Putamen (tissue), 1 donor: ENCODE data around the gene STK31.
"Not testable (repeated sequence)": the region's sequence is repeated elsewhere in the genome, so short reads cannot be mapped to it uniquely, and the experiment has no call there.

Source experiments
- DNase-seq: peaks from one replicate; pipeline ENCODE4 v3.0.0-alpha.2; 2016; ENCODE audit warnings: low spot score

STK31 gene

DNA sequence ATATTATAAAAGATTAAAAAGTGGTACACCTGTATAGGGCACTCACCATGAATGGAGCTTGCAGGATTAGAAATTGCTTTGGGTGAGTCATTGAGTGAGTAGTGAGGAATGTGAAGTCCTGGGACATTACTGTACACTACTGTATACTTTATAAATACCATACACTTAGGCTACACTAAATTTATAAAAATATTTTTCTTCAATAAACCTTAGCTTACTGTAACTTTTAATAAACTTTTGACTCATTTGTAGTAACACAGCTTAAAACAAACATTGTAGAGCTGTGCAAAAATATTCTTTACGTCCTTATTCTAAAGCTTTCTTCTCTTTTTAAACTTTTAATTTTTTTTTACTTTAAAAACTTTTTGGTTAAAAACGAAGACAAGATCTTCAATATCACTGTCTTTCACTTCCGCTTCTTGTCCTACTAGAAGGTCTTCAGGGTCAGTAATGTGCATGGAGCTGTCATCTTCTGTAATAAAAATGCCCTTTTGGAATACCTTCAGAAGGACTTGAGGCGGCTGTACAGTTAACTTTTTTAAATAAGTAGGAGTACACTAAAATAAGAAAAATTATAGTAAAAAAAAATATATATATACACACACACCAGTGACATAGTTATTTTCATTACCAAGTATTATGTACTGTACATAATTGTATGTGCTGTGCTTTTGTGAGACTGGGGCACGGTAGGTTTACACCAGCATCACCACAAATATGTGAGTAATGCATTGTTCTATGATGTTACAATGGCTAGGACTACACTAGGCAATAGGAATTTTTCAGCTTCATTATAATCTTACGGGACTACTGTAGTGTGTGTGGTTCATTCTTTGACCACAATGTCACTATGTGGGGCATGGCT lies 3.5 kb downstream of the STK31 start:
- DNase-seq = no peak

DNA sequence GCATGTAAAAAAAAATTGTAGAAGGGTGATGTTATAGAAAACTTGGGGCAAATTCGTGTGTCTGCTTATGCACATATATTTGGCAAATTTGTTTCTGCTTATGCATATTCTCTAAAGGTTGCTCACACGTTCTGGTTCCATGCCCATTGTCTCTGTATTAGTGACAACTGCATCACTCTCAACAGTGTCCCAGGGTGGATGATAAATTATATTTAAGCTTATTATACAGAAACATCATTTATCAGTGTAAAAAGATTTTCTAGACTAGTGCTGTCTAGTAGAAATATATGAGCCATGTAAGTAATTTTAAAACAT lies 4.1 kb downstream of the STK31 start:
- no peak for DNase-seq

DNA sequence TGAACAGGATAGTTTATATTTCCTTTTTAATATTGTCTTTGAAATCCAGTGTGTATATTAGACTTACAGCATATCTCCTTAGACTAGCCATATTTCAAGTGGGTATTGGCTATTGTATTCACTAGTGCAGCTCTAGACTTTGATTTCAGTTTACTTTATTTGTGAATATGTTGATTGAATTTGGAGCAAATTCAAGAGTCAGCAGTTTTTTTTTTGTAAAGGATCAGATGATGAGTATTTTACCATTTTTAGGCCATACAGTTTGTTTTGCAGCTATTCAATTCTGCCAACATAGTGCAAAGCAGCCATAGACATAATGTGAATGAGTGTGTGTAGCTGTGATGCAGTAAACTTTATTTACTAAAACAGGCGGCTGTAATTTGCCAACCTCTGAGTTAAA lies 4.6 kb downstream of the STK31 start:
- no peak for DNase-seq

DNA sequence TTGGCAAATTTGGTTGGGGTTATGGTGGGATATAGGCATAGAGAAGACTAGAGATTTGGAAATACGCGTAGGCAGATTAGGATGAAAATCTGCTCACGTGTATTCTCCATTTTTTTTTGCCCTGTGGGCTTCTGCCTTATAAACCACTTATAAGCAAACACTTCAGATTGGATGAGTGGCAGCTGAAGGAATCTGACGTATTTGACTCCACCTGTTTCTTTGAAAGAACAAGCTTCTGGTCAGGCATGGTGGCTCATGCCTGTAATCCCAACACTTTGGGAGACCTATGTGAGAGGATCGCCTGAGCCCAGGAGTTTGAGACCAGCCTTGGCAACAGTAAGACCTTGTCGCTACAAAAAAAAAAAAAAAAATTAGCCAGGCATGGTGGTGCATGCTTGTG lies 5.1 kb downstream of the STK31 start:
- no peak for DNase-seq

DNA sequence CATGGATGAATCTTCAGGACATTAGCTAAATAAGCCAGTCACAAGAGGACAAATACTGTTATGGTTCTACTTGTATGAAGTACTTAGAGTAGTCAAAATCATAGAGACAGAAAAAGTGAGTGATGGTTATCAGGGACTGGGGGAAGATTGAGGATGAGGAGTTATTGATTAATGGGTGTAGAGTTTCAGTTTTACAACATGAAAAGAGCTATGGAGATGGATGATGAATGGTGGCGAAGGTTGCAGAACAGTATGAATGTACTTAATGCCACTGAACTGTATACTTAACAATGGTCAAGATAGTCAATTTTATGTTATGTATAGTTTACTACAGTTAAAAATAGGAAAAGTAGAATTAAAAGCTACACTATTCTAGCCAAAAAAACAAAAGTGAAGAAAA lies 7.8 kb downstream of the STK31 start:
- no peak for DNase-seq

DNA sequence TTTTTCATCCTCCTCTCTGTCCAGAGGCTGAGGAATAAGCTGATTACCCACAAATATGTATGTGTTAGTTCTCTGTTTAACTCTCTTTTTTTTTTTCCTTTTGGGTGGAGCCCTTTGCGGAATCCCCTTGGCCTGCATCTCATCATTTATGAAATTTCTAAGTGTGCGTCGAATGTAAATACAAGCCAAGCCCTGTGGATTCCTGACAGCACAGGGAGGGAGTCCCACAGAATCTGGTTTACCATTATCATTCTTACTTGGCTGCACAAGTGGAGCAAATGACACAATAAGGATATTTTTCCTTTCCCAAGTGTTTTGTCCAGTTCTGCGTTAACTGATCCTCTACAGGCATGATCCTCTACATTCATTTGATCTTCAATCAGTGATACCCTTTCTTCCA lies 11.4 kb downstream of the STK31 start:
- no peak for DNase-seq

DNA sequence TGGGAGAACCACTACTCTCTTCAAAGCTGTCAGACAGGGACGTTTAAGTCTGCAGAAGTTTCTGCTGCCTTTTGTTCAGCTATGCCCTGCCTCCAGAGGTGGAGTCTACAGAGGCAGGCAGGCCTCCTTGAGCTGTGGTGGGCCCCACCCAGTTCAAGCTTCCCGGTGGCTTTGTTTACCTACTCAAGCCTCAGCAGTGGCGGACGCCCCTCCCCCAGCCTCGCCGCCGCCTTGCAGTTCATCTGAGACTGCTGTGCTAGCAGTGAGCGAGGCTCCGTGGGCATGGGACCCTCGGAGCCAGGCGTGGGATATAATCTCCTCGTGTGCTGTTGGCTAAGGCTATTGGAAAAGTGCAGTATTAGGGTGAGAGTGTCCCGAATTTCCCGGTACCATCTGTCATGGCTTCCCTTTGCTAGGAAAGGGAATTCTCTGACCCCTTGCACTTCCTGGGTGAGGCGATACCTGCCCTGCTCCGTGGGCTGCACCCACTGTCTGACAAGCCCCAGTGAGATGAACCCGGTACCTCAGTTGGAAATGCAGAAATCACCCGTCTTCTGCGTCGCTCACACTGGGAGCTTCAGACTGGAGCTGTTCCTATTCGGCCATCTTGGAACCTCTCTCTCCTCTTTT lies 12.7 kb downstream of the STK31 start:
- not testable (repeated sequence) for DNase-seq

DNA sequence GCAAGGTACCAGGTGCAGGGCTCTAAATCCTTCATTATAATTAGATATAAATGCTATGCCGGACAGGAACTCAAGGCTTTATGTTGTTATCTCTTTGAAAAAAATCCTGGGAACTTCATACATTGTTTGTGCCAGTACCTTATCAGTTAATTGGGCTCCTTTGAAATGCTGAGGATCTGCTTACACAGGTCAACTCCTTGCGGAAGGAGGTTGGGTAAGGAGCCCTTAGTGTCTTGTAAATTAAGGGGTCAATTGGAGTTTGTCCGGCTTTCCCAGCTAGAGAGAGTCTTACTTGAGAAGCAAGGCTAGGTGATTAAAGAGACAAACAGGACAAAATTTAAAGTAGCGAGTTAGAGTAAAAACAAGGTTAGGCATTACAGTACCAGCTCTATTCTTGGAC lies 14.1 kb downstream of the STK31 start:
- not testable (repeated sequence) for DNase-seq

DNA sequence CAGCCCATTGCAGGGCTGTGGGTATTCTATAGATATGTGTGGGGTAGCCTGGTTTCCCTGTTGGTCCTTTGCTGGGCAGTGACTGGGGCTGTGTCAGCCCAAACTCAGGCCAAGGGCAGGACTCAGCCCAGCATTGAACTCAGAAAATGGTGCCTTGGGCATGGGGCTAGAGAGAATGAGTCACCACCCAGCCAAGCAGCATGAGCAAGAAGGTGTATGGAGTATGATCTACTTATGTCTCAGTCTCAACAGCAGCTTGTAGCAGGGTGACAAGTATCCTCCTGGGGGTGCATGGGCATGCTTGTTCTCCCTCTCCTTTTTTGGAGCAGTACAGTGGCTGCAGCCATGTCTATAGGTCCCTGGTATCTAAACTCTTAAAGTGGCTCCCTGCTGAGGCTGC lies 32.0 kb downstream of the STK31 start:
- DNase-seq = no peak

DNA sequence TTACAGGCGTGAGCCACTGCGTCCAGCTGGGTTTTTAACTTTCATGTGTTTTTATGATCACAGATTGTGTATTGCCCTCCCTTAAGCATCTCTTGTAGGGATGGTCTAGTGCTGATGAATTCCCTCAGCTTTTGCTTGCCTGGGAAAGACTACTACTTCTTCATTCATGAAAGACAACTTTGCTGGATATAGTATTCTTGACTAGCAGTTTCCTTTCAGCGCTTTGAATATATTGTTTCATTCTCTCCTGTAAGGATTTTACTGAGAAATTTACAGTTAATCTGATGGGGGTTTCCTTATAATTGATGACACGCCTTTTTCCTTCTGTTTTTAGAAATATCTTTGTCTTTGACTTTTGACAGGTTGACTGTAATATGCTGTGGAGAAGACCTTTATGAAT lies 33.2 kb downstream of the STK31 start:
- no peak for DNase-seq

DNA sequence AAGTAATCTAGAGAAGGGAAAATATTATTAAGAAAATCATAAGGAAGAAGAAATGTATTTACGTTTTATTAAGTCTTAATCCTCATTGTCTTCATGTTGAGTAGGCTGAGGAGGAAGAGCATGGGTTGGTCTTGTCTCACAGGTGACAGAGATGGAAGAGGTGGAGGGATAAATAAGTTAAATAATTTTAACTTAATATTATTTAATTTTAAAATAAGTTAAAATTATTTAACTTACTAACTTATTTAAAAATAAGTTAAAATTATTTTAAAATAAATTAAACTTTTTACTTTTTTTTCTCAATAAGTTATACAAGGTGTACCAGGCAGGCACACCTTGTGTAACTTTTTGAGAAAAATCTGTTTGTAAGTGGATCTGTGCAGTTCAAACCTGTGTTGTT lies 36.6 kb downstream of the STK31 start:
- no peak for DNase-seq

DNA sequence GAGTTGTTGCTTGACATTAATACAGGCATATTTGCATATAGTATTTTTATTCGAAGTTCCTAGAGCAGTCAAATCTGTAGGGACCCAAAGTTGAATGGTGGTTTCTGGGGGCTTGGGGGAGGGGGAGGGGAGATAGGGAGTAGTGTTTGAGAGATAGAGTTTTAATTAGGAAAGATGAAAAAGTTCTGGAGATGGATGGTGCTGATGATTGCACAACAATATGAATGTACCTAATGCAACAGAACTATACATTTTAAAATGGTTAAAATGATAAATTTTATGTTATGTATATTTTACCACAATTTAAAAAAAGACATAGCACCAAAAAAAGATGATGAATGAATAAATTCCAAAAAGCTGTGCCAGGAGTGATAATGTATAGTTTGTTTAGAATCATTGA lies 41.8 kb downstream of the STK31 start:
- no peak for DNase-seq

DNA sequence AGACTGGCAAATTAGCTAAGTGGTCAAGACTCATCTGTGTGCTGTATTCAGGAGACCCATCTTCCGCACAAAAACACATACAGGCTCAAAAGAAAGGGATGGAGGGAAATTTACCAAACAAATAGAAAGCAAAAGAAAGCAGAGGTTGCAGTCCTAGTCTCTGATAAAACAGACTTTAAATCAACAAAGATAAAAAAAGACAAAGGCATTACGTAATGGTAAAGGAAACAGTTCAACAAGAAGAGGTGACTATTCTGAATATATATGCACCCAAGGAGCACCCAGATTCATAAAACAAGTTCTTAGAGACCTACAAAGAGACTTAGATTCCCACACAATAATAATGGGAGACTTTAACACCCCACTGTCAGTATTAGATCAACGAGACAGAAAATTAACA lies 48.8 kb downstream of the STK31 start:
- not testable (repeated sequence) for DNase-seq

DNA sequence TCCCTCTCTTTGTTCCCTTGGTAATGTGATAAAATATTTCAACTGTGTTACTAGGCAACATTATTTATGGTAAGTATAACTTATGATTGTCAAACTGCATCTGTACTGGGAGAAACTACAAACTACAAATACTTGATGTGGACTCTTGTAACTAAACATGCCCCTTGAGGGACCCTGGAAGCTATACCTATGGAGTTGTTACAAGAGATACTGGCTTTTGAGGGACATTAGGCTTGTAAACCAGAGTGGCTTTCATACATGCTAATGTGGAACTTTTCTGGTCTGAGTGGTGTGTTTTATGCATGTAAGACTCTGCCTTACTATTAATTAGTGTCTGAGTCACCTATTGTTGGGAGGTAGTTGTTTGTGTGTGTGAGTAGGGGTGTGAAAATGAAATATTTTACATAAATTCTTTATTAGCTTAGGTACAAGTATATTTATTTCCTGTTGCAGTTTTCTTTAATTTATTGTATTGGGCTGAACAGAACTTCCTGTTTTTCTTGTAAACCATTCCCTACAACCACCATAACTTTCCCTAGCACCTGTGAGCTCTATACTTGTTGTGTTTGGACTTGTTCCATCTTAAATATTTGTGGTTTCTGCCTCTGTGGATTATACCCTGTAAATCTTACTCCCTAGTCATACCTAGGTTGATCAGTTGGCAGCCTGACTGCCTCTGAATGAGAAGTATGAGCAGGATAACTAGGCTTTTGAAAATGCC lies 49.8 kb downstream of the STK31 start:
- DNase-seq = no peak

DNA sequence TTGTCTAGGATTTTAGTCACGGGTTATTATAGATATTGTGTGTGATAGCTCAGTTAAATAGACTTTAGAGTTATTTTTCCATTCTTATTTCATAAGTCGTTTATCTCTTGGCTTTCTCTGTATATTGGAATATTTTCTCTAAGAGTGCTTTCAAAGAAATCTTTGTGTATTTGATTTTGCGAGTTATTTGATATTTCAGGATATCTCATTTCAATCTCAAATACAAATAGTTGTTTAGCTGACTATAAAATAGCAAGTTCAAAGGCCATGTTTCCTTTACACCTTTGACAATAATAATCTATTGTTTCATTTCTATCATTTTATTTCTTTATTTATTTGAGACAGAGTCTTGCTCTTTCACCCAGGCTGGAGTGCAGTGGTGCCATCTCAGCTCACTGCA lies 55.9 kb downstream of the STK31 start:
- no peak for DNase-seq

DNA sequence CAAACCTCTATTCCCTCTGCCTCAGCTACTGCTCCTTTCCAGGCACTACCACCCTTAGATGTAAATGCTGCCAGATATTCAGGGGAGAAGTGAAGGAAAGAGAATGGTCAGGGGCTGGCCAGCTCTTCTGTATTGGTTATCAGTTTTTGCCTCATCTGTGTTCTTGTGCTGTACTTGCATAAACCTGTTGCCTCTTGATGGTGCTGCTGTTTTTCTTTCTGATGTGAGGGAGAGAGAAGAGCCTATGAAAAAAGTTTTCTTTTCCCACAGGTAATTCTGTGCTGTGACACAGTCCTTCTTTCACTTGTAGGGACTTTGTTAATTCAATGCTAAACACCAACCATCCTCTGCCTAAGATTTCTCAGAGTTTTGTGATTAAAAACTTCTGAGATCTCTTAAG lies 57.5 kb downstream of the STK31 start:
- DNase-seq = no peak

DNA sequence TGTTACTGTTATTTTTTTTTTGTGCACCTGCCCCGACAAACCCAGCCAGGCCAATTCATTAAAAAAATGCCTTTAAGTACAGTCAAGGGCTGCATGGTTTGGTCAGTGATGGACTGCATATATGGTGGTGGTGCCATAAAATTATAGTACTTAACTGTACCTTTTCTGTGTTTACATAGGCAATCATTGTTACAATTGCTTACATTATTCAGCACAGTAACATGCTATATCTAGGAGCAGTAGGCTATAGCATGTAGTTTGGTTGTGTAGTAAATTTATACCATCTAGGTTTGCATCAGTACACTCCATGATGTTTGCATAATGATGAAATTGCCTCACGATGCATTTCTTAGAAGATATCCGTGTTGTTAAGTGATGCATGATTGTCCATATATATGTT lies 58.0 kb downstream of the STK31 start:
- DNase-seq = no peak

DNA sequence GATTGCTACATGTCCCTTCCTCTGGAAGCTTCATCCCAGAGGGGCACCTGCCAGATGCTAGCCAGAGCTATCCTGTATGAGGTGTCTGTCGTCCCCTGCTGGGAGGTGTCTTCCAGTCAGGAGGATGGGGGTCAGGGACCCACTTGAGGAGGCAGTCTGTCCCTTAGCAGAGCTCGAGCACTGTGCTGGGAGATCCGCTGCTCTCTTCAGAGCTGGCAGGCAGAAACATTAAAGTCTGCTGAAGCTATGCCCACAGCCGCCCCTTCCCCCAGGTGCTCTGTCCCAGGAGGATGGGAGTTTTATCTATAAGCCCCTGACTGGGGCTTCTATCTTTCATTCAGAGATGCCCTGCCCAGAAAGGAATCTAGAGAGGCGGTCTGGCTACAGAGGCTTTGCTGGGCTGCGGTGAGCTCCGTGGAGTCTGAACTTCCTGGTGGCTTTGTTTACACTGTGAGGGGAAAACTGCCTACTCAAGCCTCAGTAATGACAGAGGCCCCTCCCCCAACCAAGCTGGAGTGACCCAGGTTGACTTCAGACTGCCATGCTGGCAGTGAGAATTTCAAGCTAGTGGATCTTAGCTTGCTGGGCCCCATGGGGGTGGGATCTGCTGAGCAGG lies 69.3 kb downstream of the STK31 start:
- not testable (repeated sequence) for DNase-seq

DNA sequence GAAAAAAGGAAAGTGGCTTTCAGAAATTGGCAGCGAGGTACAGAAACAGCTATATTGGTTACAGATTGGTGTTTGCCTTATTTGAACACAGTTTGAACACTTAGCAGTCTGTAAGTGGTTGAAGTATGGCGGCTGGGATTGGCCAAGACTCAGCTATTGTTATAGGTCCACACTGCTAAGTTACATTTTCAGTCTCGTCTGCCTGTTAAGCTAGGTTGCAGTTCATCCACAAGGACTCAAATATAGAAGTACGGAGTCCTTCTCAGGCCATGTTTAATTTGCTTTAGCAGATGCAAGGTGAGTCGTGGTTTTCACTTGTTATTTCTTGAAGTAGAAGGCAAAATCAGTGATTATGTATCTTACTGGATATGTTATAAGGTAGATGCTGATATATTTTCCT lies 73.1 kb downstream of the STK31 start:
- DNase-seq = no peak

DNA sequence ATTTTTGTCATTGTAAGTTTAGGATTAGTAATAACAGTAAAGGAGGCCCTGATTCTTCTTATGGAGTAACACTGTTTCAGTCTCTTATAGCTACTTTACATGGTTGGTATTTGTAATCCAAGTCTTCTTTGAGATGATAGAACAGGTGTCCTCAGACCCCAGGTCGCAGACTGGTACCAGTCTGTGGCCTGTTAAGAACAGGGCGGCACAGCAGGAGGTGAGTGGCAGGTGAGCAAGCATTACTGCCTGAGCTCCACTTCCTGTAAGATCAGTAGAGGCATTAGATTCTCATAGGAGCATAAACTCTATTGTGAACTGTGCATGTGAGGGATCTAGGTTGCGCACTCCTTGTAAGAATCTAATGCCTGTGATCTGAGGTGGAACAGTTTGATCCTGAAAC lies 77.3 kb downstream of the STK31 start:
- no peak for DNase-seq

DNA sequence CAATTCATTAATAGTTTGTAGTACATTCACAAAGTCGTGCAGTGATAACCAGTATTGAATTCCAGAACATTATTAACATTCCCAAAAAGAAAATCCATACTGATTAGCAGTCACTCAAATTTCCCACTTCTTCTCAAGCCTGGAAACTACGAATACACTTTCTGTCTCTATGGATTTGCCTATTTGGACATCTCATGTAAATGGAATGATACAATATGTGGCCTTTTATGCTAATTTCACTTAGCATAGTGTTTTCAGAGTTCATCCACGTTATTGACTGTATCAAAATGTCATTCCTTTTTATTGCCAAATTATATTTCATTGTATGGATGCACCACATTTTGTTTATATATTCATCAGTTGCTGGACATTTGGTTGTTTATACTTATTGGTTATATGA lies 78.8 kb downstream of the STK31 start:
- DNase-seq = no peak

DNA sequence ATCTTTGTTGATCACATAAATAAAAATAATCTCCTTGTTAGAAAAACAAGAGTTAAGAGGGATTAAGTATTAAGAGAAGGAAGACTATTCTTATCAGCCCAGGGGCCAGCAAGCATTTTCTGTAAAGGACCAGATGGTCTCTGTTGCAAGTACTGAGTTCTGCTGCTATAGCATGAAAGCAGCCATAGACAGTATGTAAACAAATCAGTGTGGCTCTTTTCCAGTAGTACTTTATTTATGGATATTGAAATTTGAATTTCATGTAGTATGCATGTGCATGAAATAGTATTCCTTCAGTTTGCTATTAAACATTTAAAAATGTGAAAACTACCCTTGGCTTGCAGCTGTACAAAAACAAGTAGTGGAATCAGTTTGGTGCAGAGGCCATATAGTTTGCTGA lies 81.7 kb downstream of the STK31 start:
- no peak for DNase-seq
